ENCODE results near the gene AFTPH.

AFTPH gene

GRCh38 chr2:64634345-64635267, 110.5 kb downstream of the AFTPH start:
- peak; percentile 69 for DNase-seq

GRCh38 chr2:64635976-64636911, 112.1 kb downstream of the AFTPH start:
- DNase-seq, result peak; percentile 54

- peak; percentile 18 for DNase-seq
Measured at GRCh38 chr2:64637000-64637635, 113.0 kb downstream of the AFTPH start.

- DNase-seq, result peak; percentile 13
Measured at GRCh38 chr2:64637931-64638330, 113.8 kb downstream of the AFTPH start.

- DNase-seq, result no peak
Measured at GRCh38 chr2:64638502-64639120, 114.5 kb downstream of the AFTPH start.

GRCh38 chr2:64639691-64640090, 115.6 kb downstream of the AFTPH start:
- no peak for DNase-seq

- no peak for DNase-seq
Measured at GRCh38 chr2:64640153-64641044, 116.3 kb downstream of the AFTPH start.

- no peak for DNase-seq
Measured at GRCh38 chr2:64641599-64641998, 117.5 kb downstream of the AFTPH start.
